OCI-LY3 (cell line): ENCODE results near the gene KLHL29.

Source experiments
- EZH2phosphoT487 ChIP-seq: fragments of 200-600 bp; shearing (Covaris generic); IDR thresholded peaks from 2 replicates; pipeline ENCODE4 v1.6.1; 2018; ENCODE audit warnings: antibody characterized with exemption, mixed run types, low read depth
- TF ChIP-seq, protein P1 (sequence below): fragments of 200-600, 300-600 bp; sonication (generic); IDR thresholded peaks from 2 replicates; pipeline ENCODE4 v1.5.1; 2014; ENCODE audit warnings: antibody characterized with exemption, low read length, low read depth

GRCh38 chr2:23412556-23413155 lies 27.7 kb downstream of the KLHL29 start:
- TF ChIP-seq, protein P1, sequence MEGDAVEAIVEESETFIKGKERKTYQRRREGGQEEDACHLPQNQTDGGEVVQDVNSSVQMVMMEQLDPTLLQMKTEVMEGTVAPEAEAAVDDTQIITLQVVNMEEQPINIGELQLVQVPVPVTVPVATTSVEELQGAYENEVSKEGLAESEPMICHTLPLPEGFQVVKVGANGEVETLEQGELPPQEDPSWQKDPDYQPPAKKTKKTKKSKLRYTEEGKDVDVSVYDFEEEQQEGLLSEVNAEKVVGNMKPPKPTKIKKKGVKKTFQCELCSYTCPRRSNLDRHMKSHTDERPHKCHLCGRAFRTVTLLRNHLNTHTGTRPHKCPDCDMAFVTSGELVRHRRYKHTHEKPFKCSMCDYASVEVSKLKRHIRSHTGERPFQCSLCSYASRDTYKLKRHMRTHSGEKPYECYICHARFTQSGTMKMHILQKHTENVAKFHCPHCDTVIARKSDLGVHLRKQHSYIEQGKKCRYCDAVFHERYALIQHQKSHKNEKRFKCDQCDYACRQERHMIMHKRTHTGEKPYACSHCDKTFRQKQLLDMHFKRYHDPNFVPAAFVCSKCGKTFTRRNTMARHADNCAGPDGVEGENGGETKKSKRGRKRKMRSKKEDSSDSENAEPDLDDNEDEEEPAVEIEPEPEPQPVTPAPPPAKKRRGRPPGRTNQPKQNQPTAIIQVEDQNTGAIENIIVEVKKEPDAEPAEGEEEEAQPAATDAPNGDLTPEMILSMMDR, result no peak
- no peak for TF ChIP-seq EZH2phosphoT487
